ENCODE data around the gene ADGRV1.
A peak's percentile ranks its signal among the peaks of the same experiment; 100 is the strongest.

ADGRV1 gene, protein sequence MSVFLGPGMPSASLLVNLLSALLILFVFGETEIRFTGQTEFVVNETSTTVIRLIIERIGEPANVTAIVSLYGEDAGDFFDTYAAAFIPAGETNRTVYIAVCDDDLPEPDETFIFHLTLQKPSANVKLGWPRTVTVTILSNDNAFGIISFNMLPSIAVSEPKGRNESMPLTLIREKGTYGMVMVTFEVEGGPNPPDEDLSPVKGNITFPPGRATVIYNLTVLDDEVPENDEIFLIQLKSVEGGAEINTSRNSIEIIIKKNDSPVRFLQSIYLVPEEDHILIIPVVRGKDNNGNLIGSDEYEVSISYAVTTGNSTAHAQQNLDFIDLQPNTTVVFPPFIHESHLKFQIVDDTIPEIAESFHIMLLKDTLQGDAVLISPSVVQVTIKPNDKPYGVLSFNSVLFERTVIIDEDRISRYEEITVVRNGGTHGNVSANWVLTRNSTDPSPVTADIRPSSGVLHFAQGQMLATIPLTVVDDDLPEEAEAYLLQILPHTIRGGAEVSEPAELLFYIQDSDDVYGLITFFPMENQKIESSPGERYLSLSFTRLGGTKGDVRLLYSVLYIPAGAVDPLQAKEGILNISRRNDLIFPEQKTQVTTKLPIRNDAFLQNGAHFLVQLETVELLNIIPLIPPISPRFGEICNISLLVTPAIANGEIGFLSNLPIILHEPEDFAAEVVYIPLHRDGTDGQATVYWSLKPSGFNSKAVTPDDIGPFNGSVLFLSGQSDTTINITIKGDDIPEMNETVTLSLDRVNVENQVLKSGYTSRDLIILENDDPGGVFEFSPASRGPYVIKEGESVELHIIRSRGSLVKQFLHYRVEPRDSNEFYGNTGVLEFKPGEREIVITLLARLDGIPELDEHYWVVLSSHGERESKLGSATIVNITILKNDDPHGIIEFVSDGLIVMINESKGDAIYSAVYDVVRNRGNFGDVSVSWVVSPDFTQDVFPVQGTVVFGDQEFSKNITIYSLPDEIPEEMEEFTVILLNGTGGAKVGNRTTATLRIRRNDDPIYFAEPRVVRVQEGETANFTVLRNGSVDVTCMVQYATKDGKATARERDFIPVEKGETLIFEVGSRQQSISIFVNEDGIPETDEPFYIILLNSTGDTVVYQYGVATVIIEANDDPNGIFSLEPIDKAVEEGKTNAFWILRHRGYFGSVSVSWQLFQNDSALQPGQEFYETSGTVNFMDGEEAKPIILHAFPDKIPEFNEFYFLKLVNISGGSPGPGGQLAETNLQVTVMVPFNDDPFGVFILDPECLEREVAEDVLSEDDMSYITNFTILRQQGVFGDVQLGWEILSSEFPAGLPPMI (N-terminal part only)

DNA sequence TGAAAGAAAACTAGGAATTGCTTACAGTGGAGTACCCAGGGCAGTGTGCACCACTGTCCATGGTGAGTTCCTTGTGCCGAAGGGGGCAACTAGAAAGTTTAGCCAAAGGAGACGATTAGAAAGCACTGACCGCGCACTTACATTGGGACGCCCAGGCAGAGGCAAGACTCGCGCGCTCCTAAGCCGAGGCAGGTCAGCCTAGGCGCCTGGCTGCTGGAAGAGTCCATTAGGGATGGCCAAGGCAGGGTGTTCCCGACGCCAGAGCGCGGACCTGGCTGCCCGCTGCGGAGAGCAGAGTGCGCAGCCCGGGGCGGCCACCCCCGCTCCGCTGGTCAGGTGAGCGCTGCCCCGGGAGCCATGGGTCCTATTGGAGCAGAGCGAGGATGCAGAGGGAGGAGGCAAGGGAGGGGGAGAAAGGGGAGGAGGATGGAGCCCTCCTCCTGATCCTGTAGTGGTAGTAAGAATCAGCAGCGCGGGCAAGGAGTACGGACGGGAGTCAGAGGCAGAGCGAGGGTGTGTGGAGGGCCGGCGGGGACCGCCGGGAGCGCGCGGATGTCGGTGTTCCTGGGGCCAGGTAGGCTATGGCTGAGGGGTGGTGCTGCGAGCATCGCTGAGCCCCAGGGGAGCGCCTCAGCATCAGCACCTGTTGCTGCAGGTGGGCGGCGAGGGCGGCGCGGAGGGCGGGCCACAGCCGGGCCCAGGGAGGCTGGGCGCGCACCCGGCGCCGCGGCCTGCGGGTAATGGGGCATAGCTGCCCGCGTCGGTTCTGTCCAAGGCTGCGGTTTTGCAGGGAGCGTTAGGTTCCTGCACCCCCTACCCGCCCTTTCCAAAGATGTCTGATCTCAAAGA lies at the start of gene ADGRV1:
Gene ADGRV1, plus strand, starts transcription at position 454 of the 849 bp plus-strand sequence. Its CDS starts 99 bp downstream, at position 553.
- DNase-seq = no peak

DNA sequence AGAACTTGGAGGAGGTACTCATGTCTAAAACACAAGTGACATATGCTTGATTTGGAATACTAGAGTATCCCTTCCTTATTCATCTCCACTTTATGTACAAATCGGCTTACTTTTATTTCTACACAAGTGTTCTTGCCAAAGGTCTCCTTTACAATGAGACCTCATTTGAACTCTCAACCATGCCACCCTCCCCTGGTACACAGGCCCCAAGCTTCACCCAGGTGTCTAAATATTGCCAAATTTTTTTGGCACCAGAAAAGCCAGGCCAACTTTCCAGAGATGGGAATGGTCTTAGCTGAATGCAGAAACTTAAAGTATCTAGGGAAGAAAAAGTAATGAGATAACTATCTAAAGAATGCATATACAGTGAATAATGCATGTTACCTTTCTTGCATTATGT lies 48.2 kb upstream of the ADGRV1 start:
- no peak for DNase-seq

DNA sequence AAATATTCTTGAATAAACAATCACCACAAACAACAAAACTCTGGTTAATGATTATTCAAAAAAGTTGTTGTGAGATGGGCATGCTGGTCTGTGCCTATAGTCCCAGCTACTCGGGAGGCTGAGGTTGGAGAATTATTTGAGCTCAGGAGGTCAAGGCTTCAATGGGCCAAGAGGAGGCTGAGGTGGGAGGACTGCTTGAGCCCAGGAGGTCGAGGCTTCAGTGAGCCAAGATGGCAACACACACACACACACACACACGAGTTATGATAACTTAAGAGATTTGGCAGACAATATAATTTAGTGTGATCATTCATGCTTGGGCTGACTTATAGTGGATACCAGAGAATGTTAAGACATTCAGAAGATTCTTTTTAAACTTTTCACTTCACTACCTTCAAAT lies 44.1 kb upstream of the ADGRV1 start:
- DNase-seq = no peak

DNA sequence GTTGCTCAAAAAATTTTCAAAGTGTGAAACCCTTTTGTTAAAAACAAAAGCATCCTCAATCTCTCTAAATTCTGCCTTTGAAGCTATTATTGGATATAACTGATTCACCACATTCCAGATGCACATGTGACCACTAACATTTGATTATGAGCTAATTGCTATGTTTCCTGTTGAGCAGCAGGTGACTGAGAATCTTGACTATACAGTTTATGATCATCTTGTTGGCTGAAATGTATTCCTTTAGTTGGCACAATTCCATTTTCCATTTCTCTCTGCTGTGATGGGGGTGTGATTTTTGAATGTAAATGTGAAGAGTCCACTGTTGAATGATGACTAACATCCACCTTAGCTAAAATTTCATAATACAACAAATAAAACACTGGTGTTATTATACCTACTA lies 39.9 kb upstream of the ADGRV1 start:
- no peak for DNase-seq

DNA sequence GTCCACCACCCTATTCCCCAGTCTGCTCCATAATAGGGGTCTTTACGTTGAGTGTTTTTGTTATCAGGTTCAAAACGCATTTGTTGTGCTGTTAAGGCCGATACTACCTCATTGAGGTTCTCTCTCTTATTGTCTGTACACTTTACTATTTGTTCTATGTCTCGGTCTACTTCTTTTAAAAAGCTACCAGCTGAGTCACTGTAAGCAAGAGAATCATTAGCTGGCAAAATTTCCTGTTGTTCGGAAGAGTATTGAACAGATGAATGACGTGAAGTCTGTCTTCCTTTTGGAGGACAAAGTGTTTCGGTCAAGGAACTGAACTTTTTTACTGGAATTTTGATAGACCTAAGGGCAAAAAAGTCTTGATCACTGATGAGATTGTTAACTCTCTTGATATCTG lies 39.5 kb upstream of the ADGRV1 start:
- no peak for DNase-seq

DNA sequence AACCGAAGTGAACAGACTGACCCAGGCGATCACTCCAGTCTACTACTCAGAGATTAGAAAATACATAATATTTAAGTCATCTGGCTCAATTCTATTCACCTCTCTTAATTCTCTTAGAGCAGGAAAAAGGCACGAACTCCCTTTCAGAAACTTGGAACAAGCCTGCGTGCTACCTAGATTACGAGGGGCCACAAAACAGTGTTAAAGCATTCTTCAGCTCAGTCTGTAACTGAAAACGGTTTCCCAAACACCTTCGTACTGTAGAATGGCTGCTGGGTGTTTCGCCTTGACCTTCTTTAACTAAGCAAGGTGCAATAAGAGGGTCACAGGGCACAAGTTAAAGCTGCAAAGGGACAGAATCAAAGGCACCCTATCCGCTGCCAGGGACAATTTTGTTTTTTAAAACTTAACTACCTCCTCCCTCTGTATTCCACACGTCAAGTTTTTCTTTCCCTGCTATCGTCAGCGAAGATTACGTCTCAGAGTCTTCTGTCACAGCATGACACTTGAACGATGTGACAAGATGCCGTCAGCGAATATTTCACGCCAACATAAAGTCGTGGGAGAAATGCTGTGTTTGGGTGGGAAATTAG lies 29.9 kb upstream of the ADGRV1 start:
- no peak for DNase-seq

DNA sequence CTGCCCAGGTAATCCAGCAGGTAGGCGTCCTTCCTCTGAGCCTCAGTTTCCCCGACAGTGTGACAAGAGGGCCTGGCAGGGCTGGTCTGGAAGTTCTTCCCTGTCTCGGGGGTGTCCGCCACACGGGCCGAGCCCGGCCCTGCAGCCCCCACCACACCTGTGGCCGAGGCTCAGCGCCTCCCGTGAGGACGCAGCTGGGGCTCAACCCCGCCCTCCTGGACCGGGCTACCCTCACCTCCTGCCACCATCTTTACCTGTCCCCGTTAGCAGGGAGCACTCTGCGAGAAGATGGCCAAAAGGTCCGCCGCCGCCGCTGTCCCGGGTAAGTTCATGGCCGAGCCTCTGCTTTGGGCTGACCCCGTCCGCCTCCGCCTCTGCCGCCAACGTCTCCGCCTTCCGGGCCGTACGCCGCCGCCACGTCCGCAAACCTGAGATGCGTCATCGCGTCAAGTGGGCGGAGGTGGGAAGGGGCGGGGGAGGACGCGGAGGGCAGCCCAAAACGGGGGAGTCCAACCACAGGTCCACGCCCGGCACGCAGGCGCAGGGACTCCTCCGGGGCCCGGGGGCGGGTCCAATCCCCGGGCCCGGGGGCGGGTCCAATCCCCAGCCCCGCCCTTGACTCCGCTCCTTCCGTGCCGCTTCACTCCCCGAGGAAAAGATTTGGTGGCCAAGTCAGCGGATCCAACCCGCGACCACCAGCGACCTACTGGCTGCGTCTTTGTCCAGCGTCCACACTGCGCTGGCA lies 29.2 kb upstream of the ADGRV1 start, which contains the start of gene LYSMD3:
Gene LYSMD3, minus strand, starts transcription at position 391 of the 745 bp plus-strand sequence. CDS start 4,295 bp downstream, outside the sequence.
- DNase-seq = peak; percentile 98

DNA sequence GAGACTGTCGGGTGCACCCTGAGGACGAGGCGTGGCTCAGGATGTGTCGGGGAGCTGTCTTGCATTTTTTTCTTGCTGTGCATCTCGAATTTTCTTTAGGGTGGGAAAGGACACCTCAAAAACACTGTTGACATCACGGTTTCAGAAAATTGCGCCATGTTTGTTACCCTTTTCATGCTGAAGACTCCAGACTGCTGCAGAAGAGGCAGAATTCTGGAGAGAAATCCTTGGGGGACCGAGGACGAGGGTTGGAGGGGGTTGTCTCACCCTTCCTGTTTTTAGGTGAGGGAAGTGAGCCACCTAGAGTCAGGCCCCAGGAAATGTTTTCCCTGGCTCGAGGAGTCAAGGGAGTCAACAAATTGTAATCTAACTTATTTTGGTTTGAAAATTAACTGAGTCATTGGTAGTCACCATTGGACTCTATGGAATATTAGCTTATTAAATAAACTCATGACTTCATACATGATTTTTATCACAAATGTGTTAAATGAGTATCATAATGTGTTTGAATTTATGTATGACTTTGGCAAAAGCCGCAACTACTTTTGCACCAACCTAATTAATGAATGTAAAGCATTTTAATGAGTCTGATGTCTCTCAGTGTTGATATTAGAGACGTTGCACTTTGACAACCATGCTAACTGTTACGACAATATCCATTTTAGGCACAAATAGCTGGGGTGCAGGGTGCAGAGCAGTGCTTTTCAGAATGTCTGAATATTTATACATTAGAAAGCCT lies 28.5 kb upstream of the ADGRV1 start:
- no peak for DNase-seq

DNA sequence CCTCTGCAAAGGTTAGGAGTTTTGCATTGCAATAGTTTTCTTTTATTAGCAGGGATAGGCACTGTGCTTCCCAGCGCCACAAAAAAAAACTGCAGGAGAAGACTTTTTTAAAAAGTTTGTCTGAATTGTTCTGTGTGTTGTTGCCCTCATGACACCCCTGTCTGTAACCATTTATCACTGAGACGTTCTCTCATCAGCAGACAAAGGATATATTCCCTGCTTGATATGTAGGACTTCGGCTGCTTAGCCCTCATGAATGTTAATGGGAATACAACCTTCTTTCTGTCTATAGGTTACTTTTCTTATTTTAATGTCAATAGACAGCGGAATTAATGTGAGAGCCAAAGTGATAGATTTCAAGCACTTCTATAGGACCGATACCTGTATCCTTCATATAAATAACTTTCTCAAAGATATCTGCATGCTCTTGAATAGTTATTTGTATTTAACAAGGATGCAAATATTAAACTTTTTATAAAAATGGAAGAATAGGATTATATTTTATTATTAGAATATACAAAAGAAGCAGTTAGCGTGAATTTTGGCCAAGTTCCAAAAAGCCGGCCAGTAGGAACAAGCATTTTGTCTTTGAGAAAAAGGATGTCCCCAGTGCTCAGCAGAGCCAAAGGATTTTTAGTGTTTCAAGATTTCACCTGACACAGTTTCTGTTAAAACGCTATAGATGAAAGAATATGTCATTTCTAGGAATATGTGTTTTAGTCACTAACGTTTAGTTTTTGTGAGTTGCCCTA lies 27.7 kb upstream of the ADGRV1 start:
- no peak for DNase-seq

DNA sequence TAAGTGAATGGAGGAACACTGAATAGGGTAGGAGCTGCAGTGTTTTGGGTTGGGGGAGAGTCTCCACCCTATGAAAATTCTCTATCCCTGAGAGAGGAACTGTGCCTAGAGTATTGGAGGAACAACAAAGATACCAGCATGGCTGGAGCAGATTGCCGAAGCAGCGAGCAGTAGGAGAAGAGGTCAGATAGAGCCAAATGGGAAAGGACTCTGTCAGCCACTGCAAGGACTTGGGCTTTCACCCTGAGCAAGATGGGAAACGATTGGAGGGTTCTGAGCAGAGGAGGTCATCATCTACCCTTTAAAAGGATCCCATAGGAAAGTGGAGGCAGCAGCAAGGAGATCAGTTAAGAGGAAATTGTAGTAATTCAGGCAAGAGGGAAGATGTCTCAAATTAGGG lies 24.8 kb upstream of the ADGRV1 start:
- DNase-seq = no peak

DNA sequence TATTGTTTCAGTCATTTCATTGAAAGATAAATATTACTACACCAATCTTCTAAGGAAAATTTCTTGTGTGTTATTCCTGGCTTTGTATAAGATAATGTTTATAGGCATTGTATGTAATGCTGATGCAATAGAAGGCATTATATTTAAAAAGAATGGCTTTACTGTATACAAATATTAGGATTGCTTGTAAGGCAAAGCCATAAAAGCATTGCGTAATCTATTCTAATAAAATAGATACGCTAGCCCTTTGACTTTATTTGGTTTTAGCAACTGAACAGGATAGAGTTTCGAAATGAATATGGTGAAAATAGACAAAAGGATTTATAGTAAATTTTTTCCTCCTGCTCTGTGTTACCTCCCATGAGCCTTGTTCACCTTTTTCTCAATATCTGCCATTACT lies 23.7 kb upstream of the ADGRV1 start:
- no peak for DNase-seq

DNA sequence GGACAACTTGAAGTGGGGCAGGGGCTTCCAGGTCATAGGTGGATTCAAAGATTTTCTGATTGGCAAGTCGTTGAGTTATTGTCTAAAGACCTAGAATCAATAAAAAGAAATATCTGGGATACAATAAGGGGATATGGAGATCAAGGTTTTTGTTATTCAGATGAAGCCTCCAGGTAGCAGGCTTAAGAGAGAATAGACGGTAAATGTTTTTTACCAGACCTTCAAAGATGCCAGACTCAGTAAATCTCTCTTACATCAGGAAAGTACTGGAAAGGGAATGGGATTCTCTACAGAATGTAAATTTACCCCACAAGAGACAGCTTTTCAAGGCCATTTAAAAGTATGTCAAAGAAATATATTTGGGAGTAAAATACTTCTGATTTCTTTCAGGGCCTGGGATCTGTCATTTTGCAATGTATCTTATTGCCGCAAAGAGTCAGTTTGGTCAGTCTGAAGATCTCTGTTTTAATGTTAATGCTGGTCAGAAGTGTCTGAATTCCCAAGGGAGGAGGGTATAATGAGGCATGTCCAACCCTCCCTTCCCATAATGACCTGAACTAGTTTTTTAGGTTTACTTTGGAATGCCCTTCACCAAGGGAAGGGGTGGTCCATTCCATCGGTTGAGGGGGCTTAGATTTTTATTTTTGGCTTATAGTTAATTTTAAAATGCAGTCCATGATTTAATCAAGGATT lies 15.6 kb upstream of the ADGRV1 start:
- DNase-seq = no peak

DNA sequence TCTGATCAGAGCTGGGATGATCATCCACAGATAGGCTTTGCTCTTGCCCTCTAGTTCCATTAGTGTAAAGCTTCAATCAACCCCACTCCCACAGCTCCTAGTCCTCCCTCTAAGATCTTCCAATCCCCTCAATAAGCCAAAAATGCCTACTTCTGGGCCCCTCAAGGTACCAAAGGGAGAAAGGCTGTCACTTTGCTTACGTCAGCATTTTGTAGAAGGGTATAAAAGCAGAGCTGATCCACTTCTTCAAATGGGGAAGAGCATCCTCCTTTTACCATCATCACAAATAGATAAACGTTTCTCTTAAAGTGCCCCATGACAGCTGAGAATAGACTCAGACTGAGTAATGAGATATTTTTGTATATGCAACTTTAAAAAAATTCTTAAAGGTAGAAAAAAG lies 13.1 kb upstream of the ADGRV1 start:
- DNase-seq = no peak

DNA sequence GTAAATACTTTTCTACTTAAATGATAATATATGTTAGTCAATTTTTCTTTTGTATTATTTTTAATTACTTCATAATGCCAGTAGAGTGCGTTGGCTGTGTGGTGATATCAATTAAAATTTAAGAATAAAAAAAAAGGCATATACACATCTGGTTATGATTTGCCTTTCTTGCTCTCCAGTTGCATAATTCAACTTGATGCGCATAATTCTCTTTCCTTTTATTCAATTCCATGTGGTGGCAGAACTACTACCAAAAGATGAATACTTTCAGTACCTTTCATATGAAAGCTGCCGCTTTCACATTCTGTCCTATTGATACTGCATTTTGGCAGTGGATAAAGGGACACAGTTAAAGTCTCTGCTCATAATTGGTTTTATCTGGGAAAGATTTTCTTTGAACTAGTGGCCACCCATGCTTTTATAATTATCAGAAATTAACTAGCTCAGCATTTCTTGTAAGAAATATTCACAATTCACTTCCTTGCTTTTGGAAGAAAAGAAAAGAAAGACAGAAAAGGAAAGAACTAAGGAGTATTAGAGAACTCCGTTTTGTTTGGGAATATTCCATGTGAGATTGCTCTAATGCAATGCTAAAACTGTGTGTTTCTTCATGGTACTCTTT lies 12.3 kb upstream of the ADGRV1 start:
- DNase-seq = no peak

DNA sequence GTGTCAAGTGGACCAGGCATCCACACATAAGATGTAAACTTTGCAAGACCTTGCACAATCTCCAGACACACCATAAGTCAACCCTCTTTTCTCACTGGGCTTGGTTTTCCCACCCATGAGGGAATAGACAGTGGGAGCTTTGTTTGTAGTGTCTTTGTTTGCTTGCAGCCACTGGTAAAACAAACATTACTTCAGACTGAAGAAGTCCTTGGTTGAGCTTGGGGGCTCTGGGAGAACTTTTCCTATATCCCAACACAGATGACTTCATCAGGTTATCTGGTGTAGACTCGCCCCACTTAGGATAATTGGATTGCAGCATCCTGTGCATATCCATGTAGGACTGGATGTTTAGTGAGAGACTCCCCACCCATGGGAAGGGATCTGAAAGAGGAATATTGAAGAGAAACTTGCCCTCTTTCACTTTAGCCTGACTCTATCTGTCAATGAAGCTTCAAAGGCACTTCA lies 11.5 kb upstream of the ADGRV1 start:
- DNase-seq = no peak

DNA sequence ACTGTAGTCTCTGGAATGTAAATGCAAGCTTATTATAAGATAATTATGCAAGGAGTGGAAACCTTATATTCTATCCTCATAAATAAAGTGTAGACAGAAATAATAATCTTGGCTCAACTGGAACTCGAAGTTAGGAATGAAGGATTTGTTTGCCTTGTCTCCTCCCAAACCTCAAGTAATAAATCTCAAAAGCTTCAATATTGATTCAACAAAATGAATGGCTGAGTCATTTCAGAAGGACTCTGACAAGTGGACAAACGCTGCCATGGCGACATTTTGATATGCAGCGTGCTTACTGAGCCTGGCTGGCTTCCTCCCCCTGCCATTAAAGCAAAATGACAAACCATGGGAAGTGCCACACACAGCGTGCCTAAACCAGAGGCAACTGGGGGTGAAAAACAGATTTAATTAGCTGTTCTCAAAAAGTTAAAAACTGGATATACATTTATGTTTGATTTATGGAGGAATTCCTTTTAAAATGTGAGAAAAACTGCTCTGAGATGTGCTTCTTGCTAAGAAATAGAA lies 10.5 kb upstream of the ADGRV1 start:
- DNase-seq = no peak

DNA sequence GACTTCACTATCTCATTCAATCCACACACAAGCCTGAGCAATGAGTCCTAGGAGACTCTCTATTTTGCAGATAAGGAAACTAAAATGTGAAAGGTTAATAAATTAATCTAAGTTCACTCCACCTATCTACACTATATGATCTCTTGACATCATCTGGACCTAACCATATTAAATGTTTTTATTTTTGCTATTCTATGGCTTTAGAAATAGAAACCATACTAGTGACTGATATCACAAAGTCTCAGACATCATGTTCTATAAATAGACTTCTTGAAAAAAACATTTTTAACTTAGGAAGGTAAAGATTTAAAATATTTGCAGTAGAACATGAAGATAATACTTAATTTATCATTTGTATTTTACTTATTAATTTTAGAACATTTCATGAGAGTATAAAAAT lies 9.4 kb upstream of the ADGRV1 start:
- no peak for DNase-seq

DNA sequence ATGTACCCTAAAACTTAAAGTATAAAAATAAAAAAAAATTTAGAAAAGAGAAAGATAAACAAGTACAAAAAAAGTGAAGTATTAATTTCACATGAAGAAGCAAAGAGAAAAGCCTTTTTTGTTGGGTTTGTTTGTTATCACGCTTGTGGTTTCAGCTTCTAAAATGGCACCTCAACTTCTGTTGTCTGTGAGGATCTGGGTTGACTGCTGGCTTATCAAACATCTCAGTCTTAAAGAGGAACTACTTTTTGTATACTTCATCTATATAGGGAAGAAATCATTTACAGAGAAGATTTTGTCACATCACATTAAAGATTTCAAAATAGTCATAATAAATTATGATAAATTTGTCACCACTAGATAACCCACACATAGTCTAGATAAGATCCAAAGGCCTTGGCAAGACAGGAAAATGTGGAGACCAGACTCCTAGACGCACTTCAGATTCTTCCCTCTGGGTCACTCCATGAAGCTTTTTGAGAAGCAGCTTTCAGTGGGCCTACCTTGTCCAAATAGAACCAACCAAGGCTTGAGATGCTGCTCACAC lies 8.8 kb upstream of the ADGRV1 start:
- DNase-seq = no peak

All from activated effector memory CD4-positive, alpha-beta T cell treated with Interleukin-2 at 50 U/mL for 16 hours (primary cell).